Smooth muscle cell (in vitro differentiated cells): ENCODE measurements around the gene POU2AF3. TPM values are rescaled to one million over a fixed set of nuclear protein-coding genes. Genes with fewer than 3 reads are reported as not detected.

Experiments
- DNase-seq: peaks from one replicate; lab custom pipeline; 2025; ENCODE audit not compliant: unreplicated experiment; lab: John Stamatoyannopoulos, UW
- H2AFZ ChIP-seq: fragments of 200-600 bp; sonication (generic); 2 replicates; pipeline ENCODE4 v1.6.0; 2016; ENCODE audit warnings: antibody characterized with exemption, low read depth, mild to moderate bottlenecking
- H3F3A ChIP-seq: fragments of 200-600 bp; sonication (generic); 2 replicates; pipeline ENCODE4 v1.6.0; 2017; ENCODE audit warnings: antibody characterized with exemption, low read depth
- H3K27ac ChIP-seq: fragments of 200-600 bp; sonication (generic); 2 replicates; pipeline ENCODE4 v1.5.1; 2016; ENCODE audit warnings: low read depth, mild to moderate bottlenecking
- H3K27me3 ChIP-seq: fragments of 200-600 bp; sonication (generic); 2 replicates; pipeline ENCODE4 v1.6.1; 2016; ENCODE audit warnings: low read depth, mild to moderate bottlenecking
- H3K36me3 ChIP-seq: fragments of 200-600 bp; sonication (generic); 2 replicates; pipeline ENCODE4 v1.5.1; 2016; ENCODE audit warnings: low read depth
- H3K4me1 ChIP-seq: fragments of 200-600 bp; sonication (generic); 2 replicates; pipeline ENCODE4 v1.5.1; 2016; ENCODE audit warnings: low read depth
- H3K4me2 ChIP-seq: fragments of 200-600 bp; sonication (generic); 2 replicates; pipeline ENCODE4 v1.6.0; 2016; ENCODE audit warnings: mild to moderate bottlenecking
- H3K4me3 ChIP-seq: fragments of 200-600 bp; sonication (generic); 2 replicates; pipeline ENCODE4 v1.5.1; 2016; ENCODE audit warnings: mild to moderate bottlenecking
- H3K79me2 ChIP-seq: fragments of 200-600 bp; sonication (generic); 2 replicates; pipeline ENCODE4 v1.6.0; 2016; ENCODE audit warnings: low read depth, mild to moderate bottlenecking
- H3K9ac ChIP-seq: fragments of 200-600 bp; sonication (generic); 2 replicates; pipeline ENCODE4 v1.6.0; 2016; ENCODE audit warnings: low read depth
- H3K9me3 ChIP-seq: fragments of 200-600 bp; sonication (generic); replicated peaks from 2 replicates; pipeline ENCODE4 v1.5.1; 2016; ENCODE audit warnings: low read depth
- H4K20me1 ChIP-seq: fragments of 200-600 bp; sonication (generic); 2 replicates; pipeline ENCODE4 v1.6.0; 2016; ENCODE audit warnings: low read depth
- CTCF ChIP-seq: fragments of 200-600 bp; sonication (generic); IDR thresholded peaks from 2 replicates; pipeline ENCODE4 v1.5.1; 2017; ENCODE audit warnings: borderline replicate concordance, mild to moderate bottlenecking, antibody characterized with exemption; ENCODE audit not compliant: insufficient read depth, poor library complexity, severe bottlenecking
- whole genome bisulfite sequencing: methylation state at CpG from one replicate; pipeline ENCODE4 v1.1.7; 2016; ENCODE audit warnings: low lambda C conversion rate; 5-methylcytosine and 5-hydroxymethylcytosine counted together
- polyA plus RNA-seq: library from polyadenylated mRNA; unstranded; fragments of >200 nt; fragmentation: Nextera tagmentation; extraction: Ambion mirVana; gene quantifications from 2 replicates; pipeline ENCODE4 v1.2.1, GENCODE V29; 2016
- total RNA-seq: library from RNA; depleted of rRNA; stranded (reverse); fragments of >200 nt; gene quantifications from 2 replicates; pipeline ENCODE4 v1.2.3, GENCODE V29; 2014

Gene POU2AF3
- total and polyA plus RNA-seq, 2 experiments from 2014 or later, result not detected

GRCh38 chr11:111309215-111309915 is 11.0 kb downstream of the POU2AF3 start:
- no peak for DNase-seq
- Histone ChIP-seq H3K4me1 (no peaks in the 10 kb centered on the region), H3F3A (no peaks in the 10 kb centered on the region), H3K36me3 (no peaks in the 10 kb centered on the region), H3K79me2 (no peaks in the 10 kb centered on the region), H4K20me1 (no peaks in the 10 kb centered on the region), H3K27me3 (peaks cover 49% of the 10 kb centered on the region), H3K9ac (no peak overlapping the region), H3K27ac (no peak overlapping the region), H3K9me3 (no peaks in the 10 kb centered on the region), H3K4me2 (no peak overlapping the region), H3K4me3 (no peak overlapping the region), H2AFZ (no peak overlapping the region)
- WGBS, result 83% methylated on average over 5 of the region's 5 CpGs
- TF ChIP-seq CTCF, result no peak

- Histone ChIP-seq H3F3A (no peaks in the 10 kb centered on the region), H3K27ac (no peak overlapping the region), H3K79me2 (no peaks in the 10 kb centered on the region), H3K9ac (no peak overlapping the region), H3K27me3 (peaks cover 43% of the 10 kb centered on the region), H4K20me1 (no peaks in the 10 kb centered on the region), H3K4me2 (no peak overlapping the region), H2AFZ (no peak overlapping the region), H3K4me1 (no peaks in the 10 kb centered on the region), H3K9me3 (no peaks in the 10 kb centered on the region), H3K36me3 (no peaks in the 10 kb centered on the region), H3K4me3 (no peak overlapping the region)
- no peak for TF ChIP-seq CTCF
- DNase-seq, result no peak
- WGBS, result 76% methylated on average over 3 of the region's 3 CpGs
These were observed 11.7 kb downstream of the POU2AF3 start for GRCh38 chr11:111310088-111310487.

GRCh38 chr11:111310723-111311122 is 12.4 kb downstream of the POU2AF3 start:
- Histone ChIP-seq H3K79me2 (no peaks in the 10 kb centered on the region), H3K4me2 (no peak overlapping the region), H3K36me3 (no peaks in the 10 kb centered on the region), H2AFZ (no peak overlapping the region), H3K9ac (no peak overlapping the region), H4K20me1 (no peaks in the 10 kb centered on the region), H3K27me3 (peaks cover 37% of the 10 kb centered on the region), H3K4me1 (no peaks in the 10 kb centered on the region), H3K9me3 (no peaks in the 10 kb centered on the region), H3F3A (no peaks in the 10 kb centered on the region), H3K4me3 (no peak overlapping the region), H3K27ac (no peak overlapping the region)
- TF ChIP-seq CTCF, result no peak
- WGBS, result 86% methylated on average over 6 of the region's 6 CpGs
- DNase-seq, result no peak

- H3K4me2 ChIP-seq, result no peak overlapping the region
These were observed 13.7 kb downstream of the POU2AF3 start for GRCh38 chr11:111312076-111312475.

More at GRCh38 chr11:111312076-111312475, 13.7 kb downstream of the POU2AF3 start:
- H3K79me2 ChIP-seq, result no peaks in the 10 kb centered on the region
- no peak overlapping the region for H3K27ac ChIP-seq
- no peaks in the 10 kb centered on the region for H3K4me1 ChIP-seq
- H2AFZ ChIP-seq, result no peak overlapping the region
- no peaks in the 10 kb centered on the region for H3K9me3 ChIP-seq
- H3K27me3 ChIP-seq, result peaks cover 24% of the 10 kb centered on the region
- H3K36me3 ChIP-seq, result no peaks in the 10 kb centered on the region
- no peak overlapping the region for H3K4me3 ChIP-seq
- no peak for TF ChIP-seq CTCF
- no peaks in the 10 kb centered on the region for H4K20me1 ChIP-seq
- 64% methylated on average over 1 of the region's 1 CpG for WGBS
- DNase-seq, result no peak
- no peak overlapping the region for H3K9ac ChIP-seq
- no peaks in the 10 kb centered on the region for H3F3A ChIP-seq
